Suprapubic skin (tissue), 3 donors: ENCODE measurements around the gene PIEZO1.

Source experiments
- EP300 ChIP-seq: sonication (generic); formaldehyde crosslinking; IDR thresholded peaks from one replicate; pipeline ENCODE4 v1.6.1; 2017; ENCODE audit warnings: antibody characterized with exemption
- POLR2A ChIP-seq, 2 donors: fragments of 450-650 bp; IDR thresholded peaks; one replicate each; pipeline ENCODE4 v1.6.1; 2017; ENCODE audit warnings: antibody characterized with exemption in 2 of 2, mild to moderate bottlenecking in 2 of 2, moderate library complexity in 2 of 2
- TF ChIP-seq, protein P1 (sequence below), 2 donors: fragments of 200-600 bp in 1 of 2; fragments of 450-650 bp in 1 of 2; sonication (generic) in 1 of 2; IDR thresholded peaks; one replicate each; pipeline ENCODE4 v1.5.1; 2016 to 2019; ENCODE audit warnings: antibody characterized with exemption in 2 of 2, mild to moderate bottlenecking in 1 of 2, moderate library complexity in 1 of 2

- TF ChIP-seq, protein P1, sequence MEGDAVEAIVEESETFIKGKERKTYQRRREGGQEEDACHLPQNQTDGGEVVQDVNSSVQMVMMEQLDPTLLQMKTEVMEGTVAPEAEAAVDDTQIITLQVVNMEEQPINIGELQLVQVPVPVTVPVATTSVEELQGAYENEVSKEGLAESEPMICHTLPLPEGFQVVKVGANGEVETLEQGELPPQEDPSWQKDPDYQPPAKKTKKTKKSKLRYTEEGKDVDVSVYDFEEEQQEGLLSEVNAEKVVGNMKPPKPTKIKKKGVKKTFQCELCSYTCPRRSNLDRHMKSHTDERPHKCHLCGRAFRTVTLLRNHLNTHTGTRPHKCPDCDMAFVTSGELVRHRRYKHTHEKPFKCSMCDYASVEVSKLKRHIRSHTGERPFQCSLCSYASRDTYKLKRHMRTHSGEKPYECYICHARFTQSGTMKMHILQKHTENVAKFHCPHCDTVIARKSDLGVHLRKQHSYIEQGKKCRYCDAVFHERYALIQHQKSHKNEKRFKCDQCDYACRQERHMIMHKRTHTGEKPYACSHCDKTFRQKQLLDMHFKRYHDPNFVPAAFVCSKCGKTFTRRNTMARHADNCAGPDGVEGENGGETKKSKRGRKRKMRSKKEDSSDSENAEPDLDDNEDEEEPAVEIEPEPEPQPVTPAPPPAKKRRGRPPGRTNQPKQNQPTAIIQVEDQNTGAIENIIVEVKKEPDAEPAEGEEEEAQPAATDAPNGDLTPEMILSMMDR (IDR thresholded peaks at IDR 0.05), result no peak
- TF ChIP-seq EP300, result no peak
- TF ChIP-seq POLR2A (IDR thresholded peaks at IDR 0.05), result no peak
Measured at GRCh38 chr16:88665570-88665969, 119.5 kb downstream of the PIEZO1 start.
